ENCODE measurements around the gene ASNSD1.
"Not testable (repeated sequence)": the region's sequence is repeated elsewhere in the genome, so short reads cannot be mapped to it uniquely, and the experiment has no call there.

The ASNSD1 gene

DNA sequence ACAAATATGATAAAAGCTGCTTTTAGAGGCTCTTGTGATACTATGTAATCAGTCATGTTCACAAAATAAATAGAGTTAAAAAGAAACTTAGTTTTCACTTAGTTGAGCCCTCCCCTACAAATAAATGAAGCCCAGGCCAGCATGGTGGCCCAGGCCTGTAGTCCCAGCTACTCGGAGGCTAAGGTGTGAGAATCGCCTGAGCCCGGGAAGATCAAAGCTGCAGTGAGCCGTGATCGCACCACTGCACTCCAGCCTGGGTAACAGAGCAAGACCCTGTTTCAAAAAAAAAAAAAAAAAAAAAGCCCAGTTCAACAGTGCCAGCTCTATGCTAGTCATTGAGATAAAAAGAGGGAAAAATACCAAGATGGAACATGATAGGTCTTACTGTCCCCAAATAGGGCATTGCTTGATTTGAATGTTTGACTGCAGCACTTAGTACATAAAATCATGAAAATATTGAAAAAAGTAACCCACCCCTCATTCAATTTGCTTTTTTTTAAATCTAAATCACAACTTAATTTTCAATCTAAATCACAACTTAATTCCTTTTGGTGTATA lies 1.5 kb downstream of the ASNSD1 start:
- H3K27me3 ChIP-seq (ENCODE audit: insufficient read depth, low read depth): no peaks in the 10 kb centered on the region
- H3K4me2 ChIP-seq: peak overlapping the region; percentile 91
- H3K27ac ChIP-seq: no peak overlapping the region
- no peak overlapping the region for H3K4me3 ChIP-seq (IDR thresholded peaks at IDR 0.05; ENCODE audit: insufficient read depth, low read depth, low read length)
- peaks cover 11% of the 10 kb centered on the region; the same call in 1 of the 2 replicates for H3K36me3 ChIP-seq (ENCODE audit: insufficient read depth)
- no peak overlapping the region for H2AFZ ChIP-seq (ENCODE audit: low read depth)
- peaks cover 28% of the 10 kb centered on the region for H3K79me2 ChIP-seq (ENCODE audit: insufficient read depth, low read depth)
- no peaks in the 10 kb centered on the region for H4K20me1 ChIP-seq (ENCODE audit: insufficient read depth)
- TF ChIP-seq, protein P1, sequence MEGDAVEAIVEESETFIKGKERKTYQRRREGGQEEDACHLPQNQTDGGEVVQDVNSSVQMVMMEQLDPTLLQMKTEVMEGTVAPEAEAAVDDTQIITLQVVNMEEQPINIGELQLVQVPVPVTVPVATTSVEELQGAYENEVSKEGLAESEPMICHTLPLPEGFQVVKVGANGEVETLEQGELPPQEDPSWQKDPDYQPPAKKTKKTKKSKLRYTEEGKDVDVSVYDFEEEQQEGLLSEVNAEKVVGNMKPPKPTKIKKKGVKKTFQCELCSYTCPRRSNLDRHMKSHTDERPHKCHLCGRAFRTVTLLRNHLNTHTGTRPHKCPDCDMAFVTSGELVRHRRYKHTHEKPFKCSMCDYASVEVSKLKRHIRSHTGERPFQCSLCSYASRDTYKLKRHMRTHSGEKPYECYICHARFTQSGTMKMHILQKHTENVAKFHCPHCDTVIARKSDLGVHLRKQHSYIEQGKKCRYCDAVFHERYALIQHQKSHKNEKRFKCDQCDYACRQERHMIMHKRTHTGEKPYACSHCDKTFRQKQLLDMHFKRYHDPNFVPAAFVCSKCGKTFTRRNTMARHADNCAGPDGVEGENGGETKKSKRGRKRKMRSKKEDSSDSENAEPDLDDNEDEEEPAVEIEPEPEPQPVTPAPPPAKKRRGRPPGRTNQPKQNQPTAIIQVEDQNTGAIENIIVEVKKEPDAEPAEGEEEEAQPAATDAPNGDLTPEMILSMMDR (conservative IDR thresholded peaks at IDR 0.05; ENCODE audit: low read depth, low read length): no peak
- H3K4me1 ChIP-seq (ENCODE audit: low read depth, poor library complexity, severe bottlenecking): peaks cover 46% of the 10 kb centered on the region
- peak overlapping the region; percentile 75; the same call in 1 of the 2 replicates for H3K9ac ChIP-seq

DNA sequence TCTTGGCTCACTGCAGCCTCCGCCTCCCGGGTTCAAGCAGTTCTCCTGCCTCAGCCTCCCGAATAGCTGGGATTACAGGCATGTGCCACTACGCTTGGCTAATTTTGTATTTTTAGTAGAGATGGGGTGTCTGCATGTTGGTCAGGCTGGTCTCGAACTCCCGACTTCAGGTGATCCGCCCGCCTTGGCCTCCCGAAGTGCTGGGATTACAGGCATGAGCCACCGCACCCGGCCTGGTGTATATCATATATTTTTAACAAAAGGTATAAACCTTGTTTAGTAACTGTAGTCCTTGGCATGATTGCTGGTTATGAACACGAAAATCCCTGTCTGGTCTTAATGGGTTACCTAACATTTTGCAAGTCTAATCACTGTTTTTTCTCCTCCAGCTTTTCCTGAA lies 2.1 kb downstream of the ASNSD1 start:
- H3K79me2 ChIP-seq (ENCODE audit: insufficient read depth, low read depth): peaks cover 28% of the 10 kb centered on the region
- not testable (repeated sequence) for H4K20me1 ChIP-seq (ENCODE audit: insufficient read depth); H2AFZ ChIP-seq (ENCODE audit: low read depth); H3K4me3 ChIP-seq (IDR thresholded peaks at IDR 0.05; ENCODE audit: insufficient read depth, low read depth, low read length); H3K27ac ChIP-seq; H3K27me3 ChIP-seq (ENCODE audit: insufficient read depth, low read depth); H3K4me2 ChIP-seq; H3K9ac ChIP-seq
- peaks cover 11% of the 10 kb centered on the region; the same call in 1 of the 2 replicates for H3K36me3 ChIP-seq (ENCODE audit: insufficient read depth)
- peaks cover 42% of the 10 kb centered on the region for H3K4me1 ChIP-seq (ENCODE audit: low read depth, poor library complexity, severe bottlenecking)

DNA sequence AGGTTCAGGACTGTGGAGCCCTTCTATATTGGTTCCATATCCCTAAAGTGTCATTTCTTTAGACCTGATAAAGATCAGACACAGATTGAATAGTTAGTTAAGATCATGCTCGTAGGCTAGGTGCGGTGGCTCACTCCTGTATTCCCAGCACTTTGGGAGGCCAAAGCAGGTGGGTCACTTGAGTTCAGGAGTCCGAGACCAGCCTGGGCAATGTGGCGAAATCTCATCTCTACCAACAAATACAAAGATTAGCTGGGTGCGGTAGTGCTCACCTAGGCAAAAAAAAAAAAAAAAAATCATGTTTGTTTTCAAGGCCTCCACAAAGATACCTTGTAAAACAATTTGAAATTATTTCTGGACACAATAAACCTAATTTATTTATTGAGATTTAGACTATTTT lies 8.7 kb downstream of the ASNSD1 start:
- Histone ChIP-seq H2AFZ (ENCODE audit: low read depth) (no peak overlapping the region), H3K36me3 (ENCODE audit: insufficient read depth) (peaks cover 11% of the 10 kb centered on the region; the same call in 1 of the 2 replicates)
- TF ChIP-seq, protein P1 (conservative IDR thresholded peaks at IDR 0.05; ENCODE audit: low read depth, low read length): no peak

DNA sequence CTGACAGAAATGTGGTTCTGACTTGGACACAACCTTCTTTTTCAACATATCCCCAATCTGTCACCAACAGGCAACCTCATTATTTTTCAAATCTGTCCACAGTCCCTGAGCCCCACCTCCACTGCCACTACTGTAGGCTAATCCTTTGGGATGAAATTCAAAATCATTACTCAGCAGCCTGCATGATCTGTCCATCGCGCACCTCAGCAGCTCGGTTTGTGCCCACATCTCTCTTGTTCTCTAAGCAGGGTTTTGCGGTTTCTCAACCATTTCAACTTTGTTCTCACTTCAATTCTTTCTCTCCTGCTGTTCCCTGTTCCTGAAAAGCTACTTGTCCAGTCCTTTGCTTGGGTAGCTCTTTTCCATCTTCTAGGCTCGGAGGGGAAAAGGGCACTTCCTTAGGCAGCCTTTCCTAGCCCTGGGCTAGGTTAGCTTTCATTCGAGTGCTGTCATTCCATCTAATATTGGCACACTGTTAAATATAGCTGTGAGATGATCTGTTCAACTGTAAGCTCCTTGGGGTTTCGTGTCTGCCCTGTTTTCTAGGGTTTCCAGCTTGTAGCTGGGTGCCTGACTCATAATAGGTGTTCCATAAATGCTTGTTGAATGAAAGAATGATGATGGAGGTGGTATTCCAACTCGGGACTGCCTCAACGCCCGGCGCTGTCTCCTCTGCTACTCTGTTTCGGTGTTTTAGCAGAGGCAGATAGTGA lies 12.6 kb downstream of the ASNSD1 start:
- no peaks in the 10 kb centered on the region for H3K79me2 ChIP-seq (ENCODE audit: insufficient read depth, low read depth)
- peaks cover 26% of the 10 kb centered on the region for H3K4me1 ChIP-seq (ENCODE audit: low read depth, poor library complexity, severe bottlenecking)
- no peaks in the 10 kb centered on the region for H4K20me1 ChIP-seq (ENCODE audit: insufficient read depth)
- no peak overlapping the region for H3K4me3 ChIP-seq (IDR thresholded peaks at IDR 0.05; ENCODE audit: insufficient read depth, low read depth, low read length)
- peak overlapping the region; percentile 67 for H3K4me2 ChIP-seq
- H3K9ac ChIP-seq: peak overlapping the region; percentile 92; the same call in 1 of the 2 replicates
- H3K27me3 ChIP-seq (ENCODE audit: insufficient read depth, low read depth): no peaks in the 10 kb centered on the region
- H3K27ac ChIP-seq: peak overlapping the region; percentile 83
- TF ChIP-seq, protein P1 (conservative IDR thresholded peaks at IDR 0.05; ENCODE audit: low read depth, low read length): no peak
- no peaks in the 10 kb centered on the region for H3K36me3 ChIP-seq (ENCODE audit: insufficient read depth)
- peak overlapping the region; percentile 96; the same call in 1 of the 2 replicates for H2AFZ ChIP-seq (ENCODE audit: low read depth)

More for the DNA sequence above, 8.7 kb downstream of the ASNSD1 start:
- Histone ChIP-seq H4K20me1 (ENCODE audit: insufficient read depth) (no peaks in the 10 kb centered on the region), H3K27me3 (ENCODE audit: insufficient read depth, low read depth) (no peaks in the 10 kb centered on the region), H3K27ac (no peak overlapping the region), H3K9ac (no peak overlapping the region), H3K4me2 (no peak overlapping the region), H3K79me2 (ENCODE audit: insufficient read depth, low read depth) (no peaks in the 10 kb centered on the region), H3K4me1 (ENCODE audit: low read depth, poor library complexity, severe bottlenecking) (peaks cover 11% of the 10 kb centered on the region), H3K4me3 (IDR thresholded peaks at IDR 0.05; ENCODE audit: insufficient read depth, low read depth, low read length) (no peak overlapping the region)

Data from KMS-11 (cell line).